Trophoblast cell (in vitro differentiated cells and primary cell): ENCODE measurements around the gene GALNT7.

ENCODE experiments used
- DNase-seq, 2 donors: peaks; one replicate each; pipeline ENCODE4 v3.0.0-alpha.2; 2016
- H2AFZ ChIP-seq: 2 replicates; pipeline ENCODE4 v1.6.1; 2013; ENCODE audit warnings: low read length, moderate library complexity, mild to moderate bottlenecking; ENCODE audit not compliant: insufficient read depth, poor library complexity
- H2AK5ac ChIP-seq: 2 replicates; pipeline ENCODE4 v1.6.1; 2013; ENCODE audit warnings: mild to moderate bottlenecking, low read length
- H2BK120ac ChIP-seq: 2 replicates; pipeline ENCODE4 v1.6.1; 2013; ENCODE audit warnings: low read length, mild to moderate bottlenecking, moderate library complexity; ENCODE audit not compliant: insufficient read depth, poor library complexity
- H2BK12ac ChIP-seq: 2 replicates; pipeline ENCODE4 v1.6.1; 2013; ENCODE audit warnings: mild to moderate bottlenecking, low read length, moderate library complexity
- H2BK5ac ChIP-seq: 2 replicates; pipeline ENCODE4 v1.6.1; 2013; ENCODE audit warnings: low read length, low read depth, moderate library complexity, mild to moderate bottlenecking; ENCODE audit not compliant: poor library complexity
- H3K14ac ChIP-seq: 2 replicates; pipeline ENCODE4 v1.6.1; 2013; ENCODE audit warnings: mild to moderate bottlenecking, low read length
- H3K18ac ChIP-seq: 2 replicates; pipeline ENCODE4 v1.6.1; 2013; ENCODE audit warnings: mild to moderate bottlenecking, low read length
- H3K23ac ChIP-seq: 2 replicates; pipeline ENCODE4 v1.6.1; 2013; ENCODE audit warnings: low read length
- H3K27ac ChIP-seq: 2 replicates; pipeline ENCODE4 v1.5.1; 2013; ENCODE audit warnings: low read depth, mild to moderate bottlenecking, inconsistent platforms, low read length, moderate library complexity
- H3K27me3 ChIP-seq: 2 replicates; pipeline ENCODE4 v1.6.1; 2013; ENCODE audit warnings: inconsistent platforms, mild to moderate bottlenecking, low read length, moderate library complexity; ENCODE audit not compliant: insufficient read depth
- H3K36me3 ChIP-seq, 2 experiments: 1 replicate in 1 of 2; 2 replicates in 1 of 2; pipeline ENCODE4 v1.6.1; 2013; ENCODE audit warnings: low read length in 2 of 2, mild to moderate bottlenecking in 2 of 2, moderate library complexity in 1 of 2; ENCODE audit not compliant: insufficient read depth in 2 of 2, control insufficient read depth in 1 of 2
- H3K4ac ChIP-seq: 2 replicates; pipeline ENCODE4 v1.6.1; 2013; ENCODE audit warnings: low read depth, mild to moderate bottlenecking, low read length, moderate library complexity
- H3K4me1 ChIP-seq, 2 experiments: 1 replicate in 1 of 2; 2 replicates in 1 of 2; pipeline ENCODE4 v1.6.1; 2013; ENCODE audit warnings: low read length in 2 of 2, mild to moderate bottlenecking in 2 of 2, moderate library complexity in 1 of 2; ENCODE audit not compliant: insufficient read depth in 2 of 2, control insufficient read depth in 1 of 2
- H3K4me2 ChIP-seq: 2 replicates; pipeline ENCODE4 v1.6.1; 2013; ENCODE audit warnings: inconsistent platforms, mild to moderate bottlenecking, low read length, moderate library complexity
- H3K4me3 ChIP-seq: 2 replicates; pipeline ENCODE4 v1.5.1; 2013; ENCODE audit warnings: mild to moderate bottlenecking, low read depth, low read length, inconsistent platforms
- H3K79me1 ChIP-seq: one replicate; pipeline ENCODE4 v1.6.1; 2013; ENCODE audit warnings: low read length
- H3K79me2 ChIP-seq: 2 replicates; pipeline ENCODE4 v1.6.1; 2013; ENCODE audit warnings: low read length, mild to moderate bottlenecking; ENCODE audit not compliant: control insufficient read depth, insufficient read depth, poor library complexity
- H3K9ac ChIP-seq: 2 replicates; pipeline ENCODE4 v1.6.1; 2013; ENCODE audit warnings: mild to moderate bottlenecking, low read length
- H3K9me3 ChIP-seq: 2 replicates; pipeline ENCODE4 v1.6.1; 2013; ENCODE audit warnings: low read depth, mild to moderate bottlenecking, control low read depth, inconsistent platforms, low read length; ENCODE audit not compliant: insufficient read depth
- H4K12ac ChIP-seq: 2 replicates; pipeline ENCODE4 v1.6.1; 2013; ENCODE audit warnings: low read depth, mild to moderate bottlenecking, low read length, moderate library complexity
- H4K8ac ChIP-seq: 2 replicates; pipeline ENCODE4 v1.6.1; 2013; ENCODE audit warnings: low read depth, mild to moderate bottlenecking, low read length, moderate library complexity
- H4K91ac ChIP-seq: one replicate; pipeline ENCODE4 v1.6.1; 2013; ENCODE audit warnings: low read depth, mild to moderate bottlenecking, low read length, moderate library complexity
- WGBS: extraction: QIAGEN DNeasy Blood & Tissue Kit; methylation state at CpG from one replicate; pipeline ENCODE4 v1.1.7; 2013; ENCODE audit warnings: missing lambda C conversion rate; ENCODE audit not compliant: insufficient read length, insufficient coverage; ENCODE audit errors: extremely low coverage; 5-methylcytosine and 5-hydroxymethylcytosine counted together

Gene GALNT7

GRCh38 chr4:173227756-173228155 lies 59.1 kb downstream of the GALNT7 start:
- Histone ChIP-seq H2AK5ac (no peak overlapping the region), H3K23ac (no peak overlapping the region), H3K4me2 (no peak overlapping the region), H4K8ac (no peak overlapping the region), H3K27ac (no peak overlapping the region), H3K4me1 (no peaks in the 10 kb centered on the region), H2BK12ac (no peak overlapping the region), H2BK5ac (no peak overlapping the region), H3K79me2 (no peaks in the 10 kb centered on the region), H3K4me3 (no peak overlapping the region), H4K12ac (no peak overlapping the region), H3K4ac (no peak overlapping the region), H3K18ac (no peak overlapping the region), H3K79me1 (no peaks in the 10 kb centered on the region), H4K91ac (no peak overlapping the region), H3K9ac (no peak overlapping the region), H3K36me3 (no peaks in the 10 kb centered on the region), H3K27me3 (no peaks in the 10 kb centered on the region), H3K9me3 (no peaks in the 10 kb centered on the region), H3K14ac (no peak overlapping the region), H2AFZ (no peak overlapping the region), H2BK120ac (no peak overlapping the region)
- no CpG with 5 or more reads among the region's 2 CpGs for WGBS
- no peak for DNase-seq

DNA sequence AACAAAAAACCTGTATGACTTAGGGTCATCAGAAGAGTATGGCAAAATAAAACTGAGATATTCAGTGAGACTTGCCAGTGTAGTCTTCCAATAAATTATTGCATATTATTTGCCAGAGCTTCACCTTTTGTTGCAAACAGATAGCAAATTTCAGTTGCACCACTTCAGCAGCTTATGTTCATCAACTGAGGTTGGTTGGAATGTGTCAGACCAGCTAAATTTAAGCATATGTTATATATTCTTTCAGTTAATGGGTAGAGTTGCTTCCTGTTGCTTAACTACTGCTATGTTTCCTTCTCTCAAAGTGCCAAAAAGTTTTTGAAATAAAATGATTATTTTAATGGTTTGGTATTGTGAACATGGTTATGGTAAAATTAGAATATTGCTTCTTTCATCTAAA lies 61.5 kb downstream of the GALNT7 start:
- no peak overlapping the region for H3K4ac ChIP-seq
- no peaks in the 10 kb centered on the region for H3K79me2 ChIP-seq
- DNase-seq: no peak
- no peak overlapping the region for H2BK12ac ChIP-seq
- H3K27me3 ChIP-seq: no peaks in the 10 kb centered on the region
- no peaks in the 10 kb centered on the region for H3K4me1 ChIP-seq
- H4K12ac ChIP-seq: no peak overlapping the region
- H3K79me1 ChIP-seq: no peaks in the 10 kb centered on the region
- H4K91ac ChIP-seq: no peak overlapping the region
- H3K4me3 ChIP-seq: no peak overlapping the region
- H2AK5ac ChIP-seq: no peak overlapping the region
- H3K14ac ChIP-seq: no peak overlapping the region
- H3K18ac ChIP-seq: no peak overlapping the region
- H3K36me3 ChIP-seq: no peaks in the 10 kb centered on the region
- H3K4me2 ChIP-seq: no peak overlapping the region
- no peak overlapping the region for H3K9ac ChIP-seq
- H3K27ac ChIP-seq: no peak overlapping the region
- no peak overlapping the region for H2BK5ac ChIP-seq
- no peak overlapping the region for H3K23ac ChIP-seq
- no peak overlapping the region for H4K8ac ChIP-seq
- H2BK120ac ChIP-seq: no peak overlapping the region
- H2AFZ ChIP-seq: no peak overlapping the region
- H3K9me3 ChIP-seq: no peaks in the 10 kb centered on the region

DNA sequence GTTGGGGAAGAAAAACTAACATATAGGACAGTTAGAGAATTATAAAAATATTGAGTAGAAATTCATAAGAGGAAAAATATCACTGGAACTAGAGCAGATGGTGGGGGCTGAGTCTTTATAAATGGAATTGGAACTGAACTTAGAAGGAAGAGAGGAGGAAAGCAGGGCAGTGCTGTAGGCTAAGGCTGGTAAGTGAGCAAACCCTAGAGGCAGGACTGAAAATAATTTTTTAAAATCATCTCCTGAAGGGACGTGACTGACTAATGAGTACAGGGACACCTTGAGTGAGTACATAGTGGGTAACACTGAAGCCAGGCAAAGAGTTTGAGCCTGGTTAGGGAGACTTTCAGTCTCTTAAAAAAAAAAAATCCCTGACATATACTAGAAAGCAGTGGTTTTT lies 63.3 kb downstream of the GALNT7 start:
- no peak overlapping the region for H2BK120ac ChIP-seq
- no peak overlapping the region for H3K4me2 ChIP-seq
- no peak overlapping the region for H3K18ac ChIP-seq
- no CpG with 5 or more reads among the region's 1 CpG for WGBS
- no peak overlapping the region for H3K4me3 ChIP-seq
- peaks cover 0 to 5% of the 10 kb centered on the region in 2 experiments for H3K4me1 ChIP-seq
- no peaks in the 10 kb centered on the region for H3K36me3 ChIP-seq
- H3K23ac ChIP-seq: no peak overlapping the region
- H2AK5ac ChIP-seq: no peak overlapping the region
- H3K27ac ChIP-seq: no peak overlapping the region
- no peak overlapping the region for H3K4ac ChIP-seq
- no peak overlapping the region for H3K9ac ChIP-seq
- H3K14ac ChIP-seq: no peak overlapping the region
- H4K91ac ChIP-seq: no peak overlapping the region
- H2AFZ ChIP-seq: no peak overlapping the region
- DNase-seq: peak in 1 of 2 donors; percentile 33
- H3K9me3 ChIP-seq: no peaks in the 10 kb centered on the region
- H4K8ac ChIP-seq: no peak overlapping the region
- H4K12ac ChIP-seq: no peak overlapping the region
- H2BK5ac ChIP-seq: no peak overlapping the region
- no peaks in the 10 kb centered on the region for H3K79me1 ChIP-seq
- H3K79me2 ChIP-seq: no peaks in the 10 kb centered on the region
- no peak overlapping the region for H2BK12ac ChIP-seq
- H3K27me3 ChIP-seq: no peaks in the 10 kb centered on the region

- Histone ChIP-seq H2BK120ac (no peak overlapping the region), H3K4me3 (no peak overlapping the region), H3K4me1 (peaks cover 0 to 5% of the 10 kb centered on the region in 2 experiments), H3K14ac (no peak overlapping the region), H3K4me2 (no peak overlapping the region), H2AK5ac (no peak overlapping the region), H2BK12ac (no peak overlapping the region), H4K12ac (no peak overlapping the region), H3K27ac (no peak overlapping the region), H3K18ac (no peak overlapping the region), H4K91ac (no peak overlapping the region), H3K79me1 (no peaks in the 10 kb centered on the region), H3K9me3 (no peaks in the 10 kb centered on the region), H3K23ac (no peak overlapping the region), H2AFZ (no peak overlapping the region), H3K27me3 (no peaks in the 10 kb centered on the region), H3K4ac (no peak overlapping the region), H2BK5ac (no peak overlapping the region), H4K8ac (no peak overlapping the region), H3K9ac (no peak overlapping the region), H3K36me3 (no peaks in the 10 kb centered on the region), H3K79me2 (no peaks in the 10 kb centered on the region)
- no peak for DNase-seq
- WGBS: no CpG with 5 or more reads among the region's 5 CpGs
Measured at GRCh38 chr4:173233857-173234256, 65.2 kb downstream of the GALNT7 start.
